ENCODE data around the gene ADCY5. TPM values are rescaled to one million over a fixed set of nuclear protein-coding genes. Genes with fewer than 3 reads are reported as not detected.

ADCY5 gene
- total RNA-seq, 6 experiments from 2014 or later = 0.09 to 0.95 (median 0.19) TPM

- Mint-ChIP-seq H3K27ac (no peak overlapping the region), H3K4me3 (no peak overlapping the region), H3K9me3 (no peaks in the 10 kb centered on the region), H3K27me3 (ENCODE audit: insufficient read depth) (peaks cover 32% of the 10 kb centered on the region), H3K4me1 (ENCODE audit: low read depth) (peaks cover 26% of the 10 kb centered on the region), H3K36me3 (ENCODE audit: low read depth) (no peaks in the 10 kb centered on the region)
- no peak for TF ChIP-seq CTCF (IDR thresholded peaks at IDR 0.05)
- DNase-seq = peak; percentile 7
Observed at GRCh38 chr3:123392871-123393620, 55.8 kb downstream of the ADCY5 start.

- no peak overlapping the region for H3K4me3 Mint-ChIP-seq
- DNase-seq = no peak
- no peak overlapping the region for H3K27ac Mint-ChIP-seq
- H3K9me3 Mint-ChIP-seq = no peaks in the 10 kb centered on the region
- peaks cover 32% of the 10 kb centered on the region for H3K27me3 Mint-ChIP-seq (ENCODE audit: insufficient read depth)
- no peak for TF ChIP-seq CTCF (IDR thresholded peaks at IDR 0.05)
- H3K4me1 Mint-ChIP-seq (ENCODE audit: low read depth) = peaks cover 31% of the 10 kb centered on the region
- no peaks in the 10 kb centered on the region for H3K36me3 Mint-ChIP-seq (ENCODE audit: low read depth)
Observed at GRCh38 chr3:123392368-123392767, 56.5 kb downstream of the ADCY5 start.

GRCh38 chr3:123390865-123391600 lies 57.9 kb downstream of the ADCY5 start:
- Mint-ChIP-seq H3K27me3 (ENCODE audit: insufficient read depth) (peaks cover 29% of the 10 kb centered on the region), H3K9me3 (no peaks in the 10 kb centered on the region), H3K4me3 (no peak overlapping the region), H3K36me3 (ENCODE audit: low read depth) (no peaks in the 10 kb centered on the region), H3K4me1 (ENCODE audit: low read depth) (peaks cover 40% of the 10 kb centered on the region), H3K27ac (no peak overlapping the region)
- TF ChIP-seq CTCF (IDR thresholded peaks at IDR 0.05) = no peak
- DNase-seq = peak; percentile 22

- no peak for DNase-seq
- peaks cover 47% of the 10 kb centered on the region for H3K4me1 Mint-ChIP-seq (ENCODE audit: low read depth)
- H3K36me3 Mint-ChIP-seq (ENCODE audit: low read depth) = no peaks in the 10 kb centered on the region
Observed at GRCh38 chr3:123389628-123389918, 59.3 kb downstream of the ADCY5 start.

More at GRCh38 chr3:123389628-123389918, 59.3 kb downstream of the ADCY5 start:
- no peak overlapping the region for H3K27ac Mint-ChIP-seq
- no peak overlapping the region for H3K4me3 Mint-ChIP-seq
- H3K9me3 Mint-ChIP-seq = no peaks in the 10 kb centered on the region
- TF ChIP-seq CTCF (IDR thresholded peaks at IDR 0.05) = no peak
- H3K27me3 Mint-ChIP-seq (ENCODE audit: insufficient read depth) = peaks cover 22% of the 10 kb centered on the region

Measured in HFFc6 (cell line).